OCI-LY7 (cell line): Measurements from ENCODE around the gene PRDM10. TPM values are rescaled to one million over a fixed set of nuclear protein-coding genes. Genes with fewer than 3 reads are reported as not detected.
A peak's percentile ranks its signal among the peaks of the same experiment; 100 is the strongest.

ENCODE experiments used
- BruUV-seq: library from RNA; stranded (reverse); fragments of 400-500 nt; replicated peaks from 2 replicates; lab custom pipeline; 2021; lab: Mats Ljungman, UMichigan
- CTCF ChIA-PET: fragments of 300-600 bp; sonication (Branson Sonifier 250); formaldehyde crosslinking; loops from one replicate; lab custom pipeline; 2022; ENCODE audit warnings: antibody characterized with exemption; ENCODE audit not compliant: unreplicated experiment; lab: Charles Lee
- POLR2A ChIA-PET: fragments of 300-600 bp; sonication (Branson Sonifier 250); formaldehyde crosslinking; loops from one replicate; lab custom pipeline; 2022; ENCODE audit warnings: antibody characterized with exemption; lab: Charles Lee
- DNase-seq: peaks from one replicate; pipeline ENCODE4 v3.0.0-alpha.2; 2015; ENCODE audit warnings: low spot score
- H2AFZ ChIP-seq: fragments of 200-600 bp; sonication (generic), shearing (Covaris generic); 2 replicates; pipeline ENCODE4 v1.6.1; 2014; ENCODE audit warnings: mild to moderate bottlenecking, antibody characterized with exemption, low read length, moderate library complexity
- H3K27ac ChIP-seq: fragments of 200-600 bp; sonication (generic); 2 replicates; pipeline ENCODE4 v1.5.1; 2014; ENCODE audit warnings: mixed run types, low read depth, mild to moderate bottlenecking, moderate library complexity, low read length, inconsistent platforms; ENCODE audit not compliant: poor library complexity, severe bottlenecking
- H3K36me3 ChIP-seq: fragments of 200-600 bp; sonication (generic); 2 replicates; pipeline ENCODE4 v1.6.1; 2014; ENCODE audit warnings: mild to moderate bottlenecking, antibody characterized with exemption, low read length, moderate library complexity, mixed read lengths; ENCODE audit not compliant: insufficient read depth
- H3K4me1 ChIP-seq: fragments of 200-600 bp; sonication (generic); 2 replicates; pipeline ENCODE4 v1.5.1; 2014; ENCODE audit warnings: mild to moderate bottlenecking, low read length; ENCODE audit not compliant: insufficient read depth, poor library complexity, severe bottlenecking
- H3K4me2 ChIP-seq: fragments of 200-600 bp; sonication (generic); 2 replicates; pipeline ENCODE4 v1.6.1; 2014; ENCODE audit warnings: mild to moderate bottlenecking, low read length
- H3K4me3 ChIP-seq: fragments of 200-600 bp; sonication (generic); 2 replicates; pipeline ENCODE4 v1.5.1; 2014; ENCODE audit warnings: mild to moderate bottlenecking, low read depth, low read length; ENCODE audit not compliant: poor library complexity, severe bottlenecking
- H3K79me2 ChIP-seq: fragments of 200-600 bp; sonication (generic); 2 replicates; pipeline ENCODE4 v1.6.1; 2016; ENCODE audit warnings: low read depth, mild to moderate bottlenecking, low read length, moderate library complexity, mixed read lengths; ENCODE audit not compliant: insufficient read depth
- H3K9me2 ChIP-seq: fragments of 200-600 bp; sonication (generic); 2 replicates; pipeline ENCODE4 v1.6.1; 2016; ENCODE audit warnings: mild to moderate bottlenecking, low read length, mixed read lengths; ENCODE audit not compliant: insufficient read depth
- H3K9me3 ChIP-seq: fragments of 200-600 bp; sonication (generic); 2 replicates; pipeline ENCODE4 v1.6.1; 2014; ENCODE audit warnings: mild to moderate bottlenecking, mixed run types, low read length, mixed read lengths
- H4K20me1 ChIP-seq: fragments of 200-600 bp; sonication (generic); 2 replicates; pipeline ENCODE4 v1.6.1; 2014; ENCODE audit warnings: mild to moderate bottlenecking, antibody characterized with exemption, low read length, moderate library complexity, mixed read lengths; ENCODE audit not compliant: insufficient read depth
- EZH2phosphoT487 ChIP-seq: fragments of 200-600 bp; sonication (generic); IDR thresholded peaks from 2 replicates; pipeline ENCODE4 v1.6.1; 2018; ENCODE audit warnings: low read depth, borderline replicate concordance, mild to moderate bottlenecking, mixed run types, antibody characterized with exemption, low read length, moderate library complexity, mixed read lengths
- intact Hi-C: fragments of 100-400 bp; cut with micrococcal nuclease; formaldehyde crosslinking; loops from one replicate; pipeline ENCODE4 v1.10.0; 2022; ENCODE audit not compliant: unreplicated experiment
- total RNA-seq, 2 experiments: library from RNA; depleted of rRNA in 1 of 2; stranded (reverse); fragments of >200 nt in 1 of 2; shearing (Covaris generic) in 1 of 2; gene quantifications; 2 replicates each; pipeline ENCODE4 v1.2.3, GENCODE V29; 2014 to 2022
- TF ChIP-seq, protein P1 (sequence below): fragments of 200-600 bp; sonication (generic); conservative IDR thresholded peaks from 2 replicates; pipeline ENCODE4 v1.5.1; 2014; ENCODE audit warnings: mild to moderate bottlenecking, antibody characterized with exemption, low read length, moderate library complexity, mixed read lengths

PRDM10 gene
- total RNA-seq, 2 experiments from 2014 or later, result 29.8 to 60.6 TPM

DNA sequence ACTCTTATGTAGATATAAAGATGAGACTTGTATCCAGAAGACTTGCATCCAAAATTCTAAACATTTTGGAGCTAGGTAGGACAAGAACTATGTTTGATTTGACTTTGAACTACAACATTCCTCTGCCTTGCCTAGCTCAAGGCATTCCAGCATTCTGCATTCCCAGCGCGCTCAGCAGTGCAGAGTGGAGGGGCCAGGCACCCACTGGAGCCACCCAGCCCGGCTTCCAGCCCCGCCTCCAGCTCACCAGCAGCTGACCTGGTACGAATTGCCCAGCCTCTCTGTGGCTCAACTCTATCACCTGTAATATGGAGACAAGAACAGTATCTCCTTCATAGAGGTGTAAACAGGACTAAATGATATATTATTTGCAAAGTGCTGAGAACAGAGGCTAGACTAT is 28.8 kb downstream of the PRDM10 start:
- ChIA-PET POLR2A (interaction anchor here (0.6 to 12.4 kb wide), 22 partner anchors 9 to 192 kb away, joined by 3 to 228 read pairs (median 8); partner anchors contain the start of gene PRDM10), CTCF (interaction anchor here (0.6 to 3.7 kb wide), 11 partner anchors 8 to 173 kb away, joined by 3 to 21 read pairs (median 4); no protein-coding TSS in a partner anchor)
- Histone ChIP-seq H3K4me1 (peaks cover 87% of the 10 kb centered on the region), H2AFZ (peak overlapping the region; percentile 12; the same call in 1 of the 2 replicates), H3K4me3 (peak overlapping the region; percentile 60), H3K79me2 (peaks cover 14% of the 10 kb centered on the region; the same call in 1 of the 2 replicates), H3K4me2 (peak overlapping the region; percentile 85), H3K9me3 (no peaks in the 10 kb centered on the region), H3K9me2 (no peaks in the 10 kb centered on the region), H3K36me3 (no peaks in the 10 kb centered on the region), H4K20me1 (no peaks in the 10 kb centered on the region), H3K27ac (peak overlapping the region; percentile 98)
- DNase-seq, result no peak
- intact Hi-C loops, result loop anchor here (1.0 to 2.0 kb wide), 4 partner anchors 24 to 80 kb away; partner anchors contain the start of gene PRDM10
- BruUV-seq, result no TSS peak
- TF ChIP-seq, protein P1, sequence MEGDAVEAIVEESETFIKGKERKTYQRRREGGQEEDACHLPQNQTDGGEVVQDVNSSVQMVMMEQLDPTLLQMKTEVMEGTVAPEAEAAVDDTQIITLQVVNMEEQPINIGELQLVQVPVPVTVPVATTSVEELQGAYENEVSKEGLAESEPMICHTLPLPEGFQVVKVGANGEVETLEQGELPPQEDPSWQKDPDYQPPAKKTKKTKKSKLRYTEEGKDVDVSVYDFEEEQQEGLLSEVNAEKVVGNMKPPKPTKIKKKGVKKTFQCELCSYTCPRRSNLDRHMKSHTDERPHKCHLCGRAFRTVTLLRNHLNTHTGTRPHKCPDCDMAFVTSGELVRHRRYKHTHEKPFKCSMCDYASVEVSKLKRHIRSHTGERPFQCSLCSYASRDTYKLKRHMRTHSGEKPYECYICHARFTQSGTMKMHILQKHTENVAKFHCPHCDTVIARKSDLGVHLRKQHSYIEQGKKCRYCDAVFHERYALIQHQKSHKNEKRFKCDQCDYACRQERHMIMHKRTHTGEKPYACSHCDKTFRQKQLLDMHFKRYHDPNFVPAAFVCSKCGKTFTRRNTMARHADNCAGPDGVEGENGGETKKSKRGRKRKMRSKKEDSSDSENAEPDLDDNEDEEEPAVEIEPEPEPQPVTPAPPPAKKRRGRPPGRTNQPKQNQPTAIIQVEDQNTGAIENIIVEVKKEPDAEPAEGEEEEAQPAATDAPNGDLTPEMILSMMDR, result no peak
- TF ChIP-seq EZH2phosphoT487, result no peak

DNA sequence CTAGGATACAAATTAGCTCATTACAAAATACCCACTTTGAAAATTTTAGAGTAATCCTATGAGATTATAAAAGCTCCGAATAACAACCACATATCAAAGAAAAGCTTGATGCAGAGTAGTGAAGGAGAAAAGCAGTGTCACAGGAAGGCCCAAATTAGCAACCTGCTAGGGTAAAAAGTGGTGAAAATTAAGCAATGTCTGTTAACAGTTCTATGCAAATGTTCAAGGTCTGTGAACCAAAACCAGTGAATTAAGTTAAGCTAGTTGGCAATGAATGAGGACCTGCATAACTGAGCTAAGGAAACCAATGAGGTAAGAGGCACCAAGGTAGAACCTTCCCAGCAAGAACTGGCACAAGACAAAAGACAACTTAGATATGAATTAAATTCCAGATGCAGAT is 29.6 kb downstream of the PRDM10 start:
- DNase-seq, result peak; percentile 94
- peak overlapping the region; percentile 60 for H3K4me3 ChIP-seq
- peak overlapping the region; percentile 98 for H3K27ac ChIP-seq
- intact Hi-C loops, result loop anchor here (1.0 to 2.0 kb wide), 4 partner anchors 23 to 79 kb away; partner anchors contain the start of gene PRDM10
- ChIA-PET POLR2A (interaction anchor here (0.6 to 12.4 kb wide), 28 partner anchors 9 to 205 kb away, joined by 3 to 228 read pairs (median 6); partner anchors contain the start of genes PRDM10 and ST14), CTCF (interaction anchor here (0.7 to 3.7 kb wide), 11 partner anchors 9 to 174 kb away, joined by 3 to 21 read pairs (median 4); no protein-coding TSS in a partner anchor)
- no TSS peak for BruUV-seq
- H3K36me3 ChIP-seq, result no peaks in the 10 kb centered on the region
- peak overlapping the region; percentile 4; the same call in 1 of the 2 replicates for H2AFZ ChIP-seq
- peak overlapping the region; percentile 85 for H3K4me2 ChIP-seq
- H3K9me2 ChIP-seq, result no peaks in the 10 kb centered on the region
- H3K79me2 ChIP-seq, result peaks cover 14% of the 10 kb centered on the region; the same call in 1 of the 2 replicates
- no peaks in the 10 kb centered on the region for H3K9me3 ChIP-seq
- no peak for TF ChIP-seq EZH2phosphoT487
- TF ChIP-seq, protein P1, result no peak
- peaks cover 88% of the 10 kb centered on the region for H3K4me1 ChIP-seq
- H4K20me1 ChIP-seq, result no peaks in the 10 kb centered on the region
